Sigmoid colon (tissue), 7 donors: ENCODE results near the gene AMMECR1. TPM values are rescaled to one million over a fixed set of nuclear protein-coding genes. Genes with fewer than 3 reads are reported as not detected.

Source experiments
- DNase-seq: peaks from one replicate; pipeline ENCODE4 v3.0.0-alpha.2; 2019
- H3K27ac ChIP-seq, 4 donors: fragments of 200-600 bp; sonication (generic); one replicate each; pipeline ENCODE4 v1.5.1; 2016 to 2019; ENCODE audit warnings: mild to moderate bottlenecking in 1 of 4
- H3K27me3 ChIP-seq, 3 donors: fragments of 200-600 bp; sonication (generic); one replicate each; pipeline ENCODE4 v1.5.1; 2019; ENCODE audit warnings: mild to moderate bottlenecking in 1 of 3
- H3K36me3 ChIP-seq, 4 donors: fragments of 200-600 bp; sonication (generic); one replicate each; pipeline ENCODE4 v1.5.1; 2016 to 2019
- H3K4me1 ChIP-seq, 4 donors: fragments of 200-600 bp; sonication (generic); one replicate each; pipeline ENCODE4 v1.5.1; 2017 to 2019
- H3K4me3 ChIP-seq, 4 donors: fragments of 200-600 bp; sonication (generic); one replicate each; pipeline ENCODE4 v1.5.1; 2017 to 2019; ENCODE audit warnings: mild to moderate bottlenecking in 2 of 4, moderate library complexity in 1 of 4
- H3K9me3 ChIP-seq, 4 donors: fragments of 200-600 bp in 3 of 4; sonication (generic) in 3 of 4; one replicate each; pipeline versions ENCODE4 v1.5.1 to v1.6.1; 2013 to 2019
- EP300 ChIP-seq, 4 donors: sonication (generic); formaldehyde crosslinking; IDR thresholded peaks; one replicate each; pipeline ENCODE4 v1.6.1; 2017; ENCODE audit warnings: antibody characterized with exemption in 4 of 4
- POLR2A ChIP-seq, 2 donors: fragments of 450-650 bp; IDR thresholded peaks; one replicate each; pipeline ENCODE4 v1.6.1; 2016; ENCODE audit warnings: antibody characterized with exemption in 2 of 2, mild to moderate bottlenecking in 2 of 2, moderate library complexity in 2 of 2
- POLR2AphosphoS5 ChIP-seq, 4 donors: sonication (generic); formaldehyde crosslinking; IDR thresholded peaks; one replicate each; pipeline ENCODE4 v1.6.1; 2017; ENCODE audit warnings: antibody characterized with exemption in 4 of 4
- WGBS, 2 donors: extraction: QIAGEN DNeasy Blood & Tissue Kit; methylation state at CpG; one replicate each; pipeline ENCODE4 v1.1.7; 2013; 5-methylcytosine and 5-hydroxymethylcytosine counted together
- intact Hi-C: fragments of 100-400 bp; cut with DNase I; formaldehyde crosslinking; loops from one replicate; pipeline ENCODE4 v1.15.1; 2023
- polyA plus RNA-seq, 3 donors: library from polyadenylated mRNA; stranded (reverse); fragments of 200-250 nt; gene quantifications; one replicate each; pipeline ENCODE4 v1.2.3, GENCODE V29; 2013
- total RNA-seq, 4 donors: library from RNA; depleted of rRNA; stranded (reverse); fragments of >200 nt; gene quantifications; one replicate each; pipeline ENCODE4 v1.1.0, GENCODE V29; 2016
- TF ChIP-seq, protein P1 (sequence below), 4 experiments: fragments of 450-650 bp in 3 of 4; fragments of 200-600 bp in 1 of 4; IDR thresholded peaks; one replicate each; pipeline ENCODE4 v1.5.1; 2016 to 2019; ENCODE audit warnings: antibody characterized with exemption in 4 of 4, mild to moderate bottlenecking in 3 of 4, moderate library complexity in 2 of 4
- donor health status: healthy with polysubstance abuse.
- donor health status: Bipolar disorder and iron deficiency.
- donor health status: healthy.

Gene AMMECR1
- total and polyA plus RNA-seq, 7 donors: 1.5 to 8.1 (median 3.2) TPM

DNA sequence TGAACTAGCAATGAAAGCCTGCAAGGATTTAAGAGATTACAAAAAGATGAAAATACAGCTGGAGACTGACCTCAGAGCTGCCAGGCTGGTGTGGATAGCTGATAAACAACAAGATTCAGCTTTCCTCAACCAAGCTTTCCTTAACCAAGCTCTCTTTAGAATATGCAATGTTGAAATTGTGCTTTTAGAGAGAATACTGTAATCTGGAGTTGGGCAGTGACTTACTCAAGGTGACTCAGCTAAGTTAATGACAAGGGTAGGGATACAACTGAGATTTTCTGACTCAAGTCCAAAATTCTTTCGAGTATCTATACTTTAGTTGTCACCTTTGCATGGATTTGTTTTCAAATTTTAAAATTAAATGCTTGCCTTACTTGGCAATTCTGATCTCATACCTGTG lies 98.0 kb downstream of the AMMECR1 start:
- Histone ChIP-seq H3K27me3 (no peaks in the 10 kb centered on the region), H3K4me1 (no peaks in the 10 kb centered on the region), H3K27ac (no peak overlapping the region), H3K9me3 (no peaks in the 10 kb centered on the region), H3K4me3 (no peak overlapping the region), H3K36me3 (no peaks in the 10 kb centered on the region)
- WGBS, 2 donors: 45 to 83% methylated on average over 1 of the region's 1 CpG
- TF ChIP-seq, protein P1, sequence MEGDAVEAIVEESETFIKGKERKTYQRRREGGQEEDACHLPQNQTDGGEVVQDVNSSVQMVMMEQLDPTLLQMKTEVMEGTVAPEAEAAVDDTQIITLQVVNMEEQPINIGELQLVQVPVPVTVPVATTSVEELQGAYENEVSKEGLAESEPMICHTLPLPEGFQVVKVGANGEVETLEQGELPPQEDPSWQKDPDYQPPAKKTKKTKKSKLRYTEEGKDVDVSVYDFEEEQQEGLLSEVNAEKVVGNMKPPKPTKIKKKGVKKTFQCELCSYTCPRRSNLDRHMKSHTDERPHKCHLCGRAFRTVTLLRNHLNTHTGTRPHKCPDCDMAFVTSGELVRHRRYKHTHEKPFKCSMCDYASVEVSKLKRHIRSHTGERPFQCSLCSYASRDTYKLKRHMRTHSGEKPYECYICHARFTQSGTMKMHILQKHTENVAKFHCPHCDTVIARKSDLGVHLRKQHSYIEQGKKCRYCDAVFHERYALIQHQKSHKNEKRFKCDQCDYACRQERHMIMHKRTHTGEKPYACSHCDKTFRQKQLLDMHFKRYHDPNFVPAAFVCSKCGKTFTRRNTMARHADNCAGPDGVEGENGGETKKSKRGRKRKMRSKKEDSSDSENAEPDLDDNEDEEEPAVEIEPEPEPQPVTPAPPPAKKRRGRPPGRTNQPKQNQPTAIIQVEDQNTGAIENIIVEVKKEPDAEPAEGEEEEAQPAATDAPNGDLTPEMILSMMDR (IDR thresholded peaks at IDR 0.05): no peak
- no peak for DNase-seq
- intact Hi-C loops: no loop called here

DNA sequence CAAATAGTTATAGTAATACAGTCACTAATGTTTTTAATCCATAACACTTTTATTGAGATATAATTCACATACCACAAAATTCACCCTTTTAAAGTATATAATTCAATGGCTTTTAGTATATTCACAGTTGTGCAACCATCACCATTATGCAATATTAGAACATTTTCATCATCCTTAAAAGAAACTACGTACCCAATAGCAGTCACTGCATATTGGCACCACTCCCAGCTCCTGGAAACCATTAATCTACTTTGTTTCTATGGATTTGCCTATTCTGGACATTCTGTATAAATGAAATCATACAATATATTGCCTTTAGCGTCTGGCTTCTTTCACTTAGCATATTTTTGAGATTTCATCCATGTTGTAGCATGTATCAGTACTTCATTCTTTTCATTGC lies 99.3 kb downstream of the AMMECR1 start:
- no peak overlapping the region for H3K4me3 ChIP-seq
- WGBS, 2 donors: 88 to 93% methylated on average over 2 of the region's 2 CpGs
- no peaks in the 10 kb centered on the region for H3K9me3 ChIP-seq
- no peaks in the 10 kb centered on the region for H3K27me3 ChIP-seq
- H3K4me1 ChIP-seq: no peaks in the 10 kb centered on the region
- TF ChIP-seq, protein P1 (IDR thresholded peaks at IDR 0.05): no peak
- TF ChIP-seq EP300 (IDR thresholded peaks at IDR 0.05) (no peak), POLR2A (IDR thresholded peaks at IDR 0.05) (no peak), POLR2AphosphoS5 (IDR thresholded peaks at IDR 0.05) (no peak)
- H3K27ac ChIP-seq: no peak overlapping the region
- intact Hi-C loops: no loop called here
- DNase-seq: no peak
- H3K36me3 ChIP-seq: no peaks in the 10 kb centered on the region

DNA sequence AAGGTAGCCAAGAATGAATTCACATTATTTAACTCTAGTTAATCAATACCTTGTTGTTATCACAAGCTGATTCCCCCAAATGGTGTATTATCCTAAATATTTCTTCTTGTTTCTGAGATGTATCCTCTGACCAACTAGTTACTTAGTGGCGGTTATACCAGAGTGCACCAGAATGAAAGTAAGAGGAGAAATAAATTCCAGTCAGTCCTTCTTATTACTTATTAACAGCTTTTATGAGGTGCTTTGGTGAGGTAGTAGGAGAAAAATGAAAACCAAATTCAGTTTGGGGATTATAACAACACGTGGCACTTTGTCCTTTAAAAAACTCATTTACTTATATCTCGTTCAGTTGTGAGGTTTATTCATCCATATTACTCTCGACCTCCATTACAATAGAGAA lies 101.9 kb downstream of the AMMECR1 start:
- TF ChIP-seq, protein P1 (IDR thresholded peaks at IDR 0.05): no peak
- no peak for TF ChIP-seq POLR2AphosphoS5 (IDR thresholded peaks at IDR 0.05)
- no peak for TF ChIP-seq POLR2A (IDR thresholded peaks at IDR 0.05)
- no peak for TF ChIP-seq EP300 (IDR thresholded peaks at IDR 0.05)
- WGBS, 2 donors: 56 to 85% methylated on average over 4 of the region's 4 CpGs
- no peaks in the 10 kb centered on the region for H3K4me1 ChIP-seq
- no peak overlapping the region for H3K4me3 ChIP-seq
- no peak overlapping the region for H3K27ac ChIP-seq
- intact Hi-C loops: no loop called here
- DNase-seq: no peak
- no peaks in the 10 kb centered on the region for H3K27me3 ChIP-seq
- H3K9me3 ChIP-seq: no peaks in the 10 kb centered on the region
- H3K36me3 ChIP-seq: no peaks in the 10 kb centered on the region

DNA sequence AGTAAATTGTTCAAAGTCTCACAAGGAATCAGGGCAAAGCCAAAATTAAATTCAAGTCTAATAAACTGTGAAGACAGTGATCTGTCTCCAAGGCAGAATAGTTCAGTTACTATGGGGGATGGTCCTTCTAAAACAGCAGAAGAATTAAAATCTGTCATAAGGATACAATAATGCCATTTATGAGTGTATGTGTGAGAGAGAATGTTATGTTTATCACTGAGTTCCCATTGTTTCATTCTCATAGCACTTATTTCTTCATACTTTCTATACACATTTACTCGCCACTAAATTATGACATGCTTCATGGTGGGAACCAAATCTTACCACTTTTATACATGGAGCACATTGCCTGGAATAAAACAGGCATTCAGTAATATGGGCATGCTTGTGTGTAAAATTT lies 102.5 kb downstream of the AMMECR1 start:
- intact Hi-C loops: no loop called here
- Histone ChIP-seq H3K27me3 (no peaks in the 10 kb centered on the region), H3K9me3 (no peaks in the 10 kb centered on the region), H3K4me1 (no peaks in the 10 kb centered on the region), H3K4me3 (no peak overlapping the region), H3K27ac (no peak overlapping the region), H3K36me3 (no peaks in the 10 kb centered on the region)
- TF ChIP-seq POLR2AphosphoS5 (IDR thresholded peaks at IDR 0.05) (no peak), POLR2A (IDR thresholded peaks at IDR 0.05) (no peak), EP300 (IDR thresholded peaks at IDR 0.05) (no peak)
- TF ChIP-seq, protein P1 (IDR thresholded peaks at IDR 0.05): no peak
- no peak for DNase-seq
- 91 to 93% methylated on average over 1 of the region's 1 CpG for WGBS, 2 donors

DNA sequence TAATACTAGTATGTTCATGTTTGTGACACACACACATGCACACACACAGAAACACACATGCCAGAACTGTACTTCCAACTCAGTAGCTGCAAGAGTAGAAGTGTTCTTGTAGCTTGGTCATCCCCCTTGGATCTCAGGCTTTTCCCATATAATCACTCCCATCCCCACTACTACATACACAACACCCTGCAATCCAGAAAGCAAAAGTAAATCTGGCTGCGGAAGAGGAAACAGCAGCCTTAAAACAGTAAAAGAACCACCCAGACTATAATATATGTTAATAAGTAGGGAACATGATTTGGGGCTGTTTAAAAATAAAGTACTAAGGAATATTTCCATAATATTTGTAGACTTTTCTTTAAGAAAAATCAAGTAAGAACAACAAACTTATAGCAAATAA lies 103.2 kb downstream of the AMMECR1 start:
- Histone ChIP-seq H3K27ac (no peak overlapping the region), H3K4me3 (no peak overlapping the region), H3K9me3 (no peaks in the 10 kb centered on the region), H3K36me3 (no peaks in the 10 kb centered on the region), H3K27me3 (no peaks in the 10 kb centered on the region), H3K4me1 (no peaks in the 10 kb centered on the region)
- DNase-seq: no peak
- intact Hi-C loops: no loop called here
- WGBS, 2 donors: 28 to 58% methylated on average over 1 of the region's 1 CpG
- TF ChIP-seq, protein P1 (IDR thresholded peaks at IDR 0.05): no peak
- TF ChIP-seq POLR2AphosphoS5 (IDR thresholded peaks at IDR 0.05): no peak
- TF ChIP-seq EP300 (IDR thresholded peaks at IDR 0.05): no peak
- no peak for TF ChIP-seq POLR2A (IDR thresholded peaks at IDR 0.05)
